Neuronal stem cell (in vitro differentiated cells): ENCODE results near the gene MCCC2.
A peak's percentile ranks its signal among the peaks of the same experiment; 100 is the strongest.

Source experiments
- DNase-seq: peaks from one replicate; pipeline ENCODE4 v3.0.0-alpha.2; 2013; ENCODE audit warnings: low spot score
- H2AFZ ChIP-seq: one replicate; pipeline ENCODE4 v1.6.1; 2013; ENCODE audit warnings: mild to moderate bottlenecking, low read length, inconsistent platforms
- H2AK5ac ChIP-seq: 2 replicates; pipeline ENCODE4 v1.6.1; 2013; ENCODE audit warnings: low read depth, mild to moderate bottlenecking, inconsistent platforms, low read length, moderate library complexity, mixed read lengths
- H2BK120ac ChIP-seq: 2 replicates; pipeline ENCODE4 v1.6.1; 2013; ENCODE audit warnings: low read depth, mild to moderate bottlenecking, inconsistent platforms, low read length, moderate library complexity, mixed read lengths
- H2BK12ac ChIP-seq: one replicate; pipeline ENCODE4 v1.6.1; 2013; ENCODE audit warnings: low read length, inconsistent platforms
- H2BK15ac ChIP-seq: 2 replicates; pipeline ENCODE4 v1.6.1; 2013; ENCODE audit warnings: mild to moderate bottlenecking, low read length, inconsistent platforms, mixed read lengths
- H2BK5ac ChIP-seq: one replicate; pipeline ENCODE4 v1.6.1; 2013; ENCODE audit warnings: inconsistent platforms, mild to moderate bottlenecking, low read length, moderate library complexity
- H3K14ac ChIP-seq: one replicate; pipeline ENCODE4 v1.6.1; 2013; ENCODE audit warnings: low read length, inconsistent platforms
- H3K18ac ChIP-seq: 2 replicates; pipeline ENCODE4 v1.6.1; 2013; ENCODE audit warnings: low read length, inconsistent platforms
- H3K23ac ChIP-seq: 2 replicates; pipeline ENCODE4 v1.6.1; 2013; ENCODE audit warnings: low read depth, mild to moderate bottlenecking, mixed read lengths, low read length, inconsistent platforms; ENCODE audit not compliant: poor library complexity
- H3K27ac ChIP-seq: replicated peaks from 3 replicates; pipeline ENCODE4 v1.5.1; 2013; ENCODE audit warnings: low read length, inconsistent platforms
- H3K27me3 ChIP-seq, 3 experiments: 2 replicates each; pipeline ENCODE4 v1.6.1; 2013; ENCODE audit warnings: low read length in 3 of 3, mild to moderate bottlenecking in 2 of 3, inconsistent platforms in 1 of 3, low read depth in 1 of 3, mixed read lengths in 1 of 3, moderate library complexity in 1 of 3; ENCODE audit not compliant: control insufficient read depth in 3 of 3, insufficient read depth in 3 of 3
- H3K36me3 ChIP-seq, 2 donors: replicated peaks in 1 of 2; 2 replicates each; pipeline ENCODE4 v1.6.1; 2013; ENCODE audit warnings: low read length in 2 of 2; ENCODE audit not compliant: control insufficient read depth in 2 of 2, insufficient read depth in 2 of 2
- H3K4ac ChIP-seq: 2 replicates; pipeline ENCODE4 v1.6.1; 2013; ENCODE audit warnings: inconsistent platforms, mild to moderate bottlenecking, low read length, moderate library complexity
- H3K4me1 ChIP-seq, 2 donors: 1 replicate in 1 of 2; 2 replicates in 1 of 2; pipeline ENCODE4 v1.6.1; 2013; ENCODE audit warnings: low read length in 2 of 2, low read depth in 1 of 2; ENCODE audit not compliant: control insufficient read depth in 2 of 2, insufficient read depth in 1 of 2
- H3K4me2 ChIP-seq: one replicate; pipeline ENCODE4 v1.6.1; 2013; ENCODE audit warnings: mild to moderate bottlenecking, low read length, inconsistent platforms; ENCODE audit not compliant: insufficient read depth, poor library complexity, severe bottlenecking
- H3K4me3 ChIP-seq, 2 donors: 2 replicates each; pipeline ENCODE4 v1.5.1; 2013; ENCODE audit warnings: low read length in 2 of 2, mild to moderate bottlenecking in 2 of 2, inconsistent platforms in 1 of 2, moderate library complexity in 1 of 2
- H3K79me1 ChIP-seq: one replicate; pipeline ENCODE4 v1.6.1; 2013; ENCODE audit warnings: low read depth, mild to moderate bottlenecking, inconsistent platforms, low read length, moderate library complexity
- H3K9ac ChIP-seq: one replicate; pipeline ENCODE4 v1.6.1; 2013; ENCODE audit warnings: mild to moderate bottlenecking, low read depth, low read length, inconsistent platforms; ENCODE audit not compliant: poor library complexity
- H3K9me3 ChIP-seq, 2 donors: replicated peaks in 1 of 2; 2 replicates each; pipeline versions ENCODE3 to v1.6.1; 2013; ENCODE audit warnings: low read length in 2 of 2, mild to moderate bottlenecking in 2 of 2, inconsistent platforms in 1 of 2, low read depth in 1 of 2, mixed read lengths in 1 of 2, moderate library complexity in 1 of 2; ENCODE audit not compliant: control insufficient read depth in 2 of 2, insufficient read depth in 1 of 2
- H4K8ac ChIP-seq: one replicate; pipeline ENCODE4 v1.6.1; 2013; ENCODE audit warnings: low read depth, mild to moderate bottlenecking, inconsistent platforms, low read length, moderate library complexity
- H4K91ac ChIP-seq: one replicate; pipeline ENCODE4 v1.6.1; 2013; ENCODE audit warnings: low read length, low read depth, mild to moderate bottlenecking, inconsistent platforms; ENCODE audit not compliant: poor library complexity
- WGBS, 2 donors: extraction: QIAGEN DNeasy Blood & Tissue Kit; methylation state at CpG; one replicate each; pipeline ENCODE4 v1.1.7; 2013; ENCODE audit warnings: missing lambda C conversion rate in 2 of 2, mixed read lengths in 1 of 2; ENCODE audit not compliant: insufficient read length in 2 of 2, insufficient replicate concordance in 1 of 2; ENCODE audit errors: extremely low coverage in 2 of 2; 5-methylcytosine and 5-hydroxymethylcytosine counted together

Gene MCCC2

DNA sequence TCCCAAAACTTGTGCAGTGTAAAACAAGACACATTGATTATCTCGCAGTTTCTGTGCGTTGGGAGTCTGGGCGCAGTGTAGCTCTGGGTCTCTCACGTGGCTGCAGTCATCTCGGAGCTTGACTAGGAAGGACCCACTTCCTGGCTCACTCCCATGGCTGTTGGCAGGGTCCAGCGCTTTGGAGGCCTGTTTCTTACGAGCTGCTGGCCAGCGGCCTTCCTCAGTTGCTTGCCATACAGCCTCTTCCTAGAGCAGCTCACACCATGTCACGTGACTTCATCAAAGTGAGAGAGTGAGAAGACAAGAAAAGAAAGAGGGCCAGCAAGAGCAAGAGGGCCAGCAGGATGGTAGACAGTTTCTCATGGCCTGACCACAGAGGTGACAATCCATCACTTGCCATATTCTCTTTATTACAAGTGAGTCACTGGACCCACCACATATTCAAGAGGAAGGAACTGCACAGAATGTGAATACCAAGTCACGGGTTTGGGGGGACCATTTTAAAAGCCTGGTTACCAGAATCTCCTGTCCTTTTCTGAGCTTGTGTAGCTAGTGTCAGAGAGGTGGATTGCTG, 36.2 kb downstream of the MCCC2 start:
- no CpG with 5 or more reads among the region's 10 CpGs for WGBS, 2 donors
- H2BK15ac ChIP-seq: no peak overlapping the region
- H3K36me3 ChIP-seq: peaks cover 0 to 3% of the 10 kb centered on the region in 2 donors
- H3K4me1 ChIP-seq: no peaks in the 10 kb centered on the region
- no peak overlapping the region for H2AFZ ChIP-seq
- no peak overlapping the region for H4K8ac ChIP-seq
- H3K23ac ChIP-seq: no peak overlapping the region
- H3K14ac ChIP-seq: no peak overlapping the region
- H3K18ac ChIP-seq: no peak overlapping the region
- H3K4me2 ChIP-seq: no peak overlapping the region
- no peaks in the 10 kb centered on the region for H3K9me3 ChIP-seq
- no peak overlapping the region for H4K91ac ChIP-seq
- no peak overlapping the region for H2BK120ac ChIP-seq
- H3K4me3 ChIP-seq: no peak overlapping the region
- no peak overlapping the region for H3K9ac ChIP-seq
- H3K79me1 ChIP-seq: no peaks in the 10 kb centered on the region
- H2BK5ac ChIP-seq: no peak overlapping the region
- no peak overlapping the region for H3K27ac ChIP-seq
- no peaks in the 10 kb centered on the region for H3K27me3 ChIP-seq
- H3K4ac ChIP-seq: no peak overlapping the region
- DNase-seq: no peak
- H2AK5ac ChIP-seq: no peak overlapping the region
- no peak overlapping the region for H2BK12ac ChIP-seq

DNA sequence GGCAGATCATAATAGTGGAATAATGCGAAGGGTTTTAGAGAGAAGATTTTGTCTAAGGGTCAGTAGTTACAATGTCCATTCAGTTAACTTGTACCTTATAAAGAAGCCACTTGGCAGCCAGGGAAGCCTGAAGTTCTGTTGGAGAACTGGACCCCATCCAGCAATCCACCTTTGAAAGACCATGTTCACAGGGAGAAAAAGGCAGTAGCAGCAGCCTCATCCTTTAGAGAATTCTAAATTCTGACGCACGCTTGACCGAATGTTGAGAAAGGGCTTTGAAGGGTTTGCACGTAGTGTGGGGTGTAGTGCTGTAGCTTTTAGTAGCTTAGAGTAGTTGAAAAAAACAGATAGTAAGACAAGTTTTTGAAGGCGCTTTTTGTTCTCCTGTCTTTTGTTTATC, 42.8 kb downstream of the MCCC2 start:
- Histone ChIP-seq H3K18ac (no peak overlapping the region), H3K36me3 (peaks cover under 1 to 2% of the 10 kb centered on the region in 2 donors), H2BK12ac (no peak overlapping the region), H3K4ac (no peak overlapping the region), H3K27ac (no peak overlapping the region), H3K14ac (no peak overlapping the region), H3K4me1 (peaks cover 1 to 4% of the 10 kb centered on the region in 2 donors), H2BK5ac (no peak overlapping the region), H2AFZ (no peak overlapping the region), H3K23ac (no peak overlapping the region), H4K8ac (no peak overlapping the region), H2BK120ac (no peak overlapping the region), H3K79me1 (no peaks in the 10 kb centered on the region), H3K4me3 (no peak overlapping the region), H2AK5ac (no peak overlapping the region), H2BK15ac (no peak overlapping the region), H3K9ac (no peak overlapping the region), H3K27me3 (no peaks in the 10 kb centered on the region), H4K91ac (no peak overlapping the region), H3K9me3 (no peaks in the 10 kb centered on the region), H3K4me2 (no peak overlapping the region)
- no CpG with 5 or more reads among the region's 6 CpGs for WGBS, 2 donors
- DNase-seq: peak; percentile 4

- H3K9me3 ChIP-seq: no peaks in the 10 kb centered on the region
- no peak overlapping the region for H2BK5ac ChIP-seq
- H3K36me3 ChIP-seq: peaks cover 2 to 4% of the 10 kb centered on the region in 2 donors
- no peak overlapping the region for H3K27ac ChIP-seq
- no peak overlapping the region for H3K4me3 ChIP-seq
- no peak overlapping the region for H2BK12ac ChIP-seq
- H3K14ac ChIP-seq: no peak overlapping the region
- H4K8ac ChIP-seq: no peak overlapping the region
- no peak overlapping the region for H2BK15ac ChIP-seq
- no peak for DNase-seq
- no peak overlapping the region for H3K9ac ChIP-seq
- no CpG with 5 or more reads among the region's 4 CpGs for WGBS, 2 donors
- H3K4me1 ChIP-seq: peaks cover 1 to 4% of the 10 kb centered on the region in 2 donors
- H3K18ac ChIP-seq: no peak overlapping the region
- H2AFZ ChIP-seq: no peak overlapping the region
- no peak overlapping the region for H3K4ac ChIP-seq
- no peaks in the 10 kb centered on the region for H3K79me1 ChIP-seq
- no peak overlapping the region for H4K91ac ChIP-seq
- H3K23ac ChIP-seq: no peak overlapping the region
- no peaks in the 10 kb centered on the region for H3K27me3 ChIP-seq
- no peak overlapping the region for H3K4me2 ChIP-seq
- H2AK5ac ChIP-seq: no peak overlapping the region
- no peak overlapping the region for H2BK120ac ChIP-seq
Measured at GRCh38 chr5:71631070-71631469, 43.9 kb downstream of the MCCC2 start.

DNA sequence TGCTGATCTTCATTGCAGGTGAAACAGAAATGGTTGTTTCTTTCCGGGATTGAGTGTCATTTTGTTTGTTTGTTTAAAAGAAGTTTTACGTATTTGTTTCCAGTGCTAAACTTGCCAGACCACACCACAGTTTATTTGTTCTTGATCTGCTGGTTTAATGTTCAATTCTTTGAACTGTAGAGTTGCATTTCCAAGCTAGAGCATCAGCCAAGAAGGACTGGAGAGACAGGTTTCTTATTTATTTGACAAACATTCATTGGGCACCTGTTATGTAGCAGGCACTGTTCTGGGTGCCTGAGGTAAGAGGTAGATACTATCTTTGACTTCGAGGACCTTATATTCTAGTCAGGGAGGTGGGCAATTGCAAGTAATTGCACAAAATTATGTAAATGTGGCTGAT, 45.0 kb downstream of the MCCC2 start:
- no peak overlapping the region for H3K4me2 ChIP-seq
- no CpG with 5 or more reads among the region's 3 CpGs for WGBS, 2 donors

More for the DNA sequence above, 45.0 kb downstream of the MCCC2 start:
- no peak overlapping the region for H3K4ac ChIP-seq
- no peak for DNase-seq
- no peak overlapping the region for H3K9ac ChIP-seq
- no peak overlapping the region for H2AK5ac ChIP-seq
- H2BK15ac ChIP-seq: no peak overlapping the region
- H3K4me1 ChIP-seq: peaks cover 1 to 4% of the 10 kb centered on the region in 2 donors
- H2BK5ac ChIP-seq: no peak overlapping the region
- H4K91ac ChIP-seq: no peak overlapping the region
- H3K9me3 ChIP-seq: no peaks in the 10 kb centered on the region
- no peaks in the 10 kb centered on the region for H3K27me3 ChIP-seq
- H3K4me3 ChIP-seq: no peak overlapping the region
- no peak overlapping the region for H2BK120ac ChIP-seq
- no peaks in the 10 kb centered on the region for H3K79me1 ChIP-seq
- no peak overlapping the region for H3K27ac ChIP-seq
- H3K14ac ChIP-seq: no peak overlapping the region
- H3K23ac ChIP-seq: no peak overlapping the region
- H2AFZ ChIP-seq: no peak overlapping the region
- H2BK12ac ChIP-seq: no peak overlapping the region
- H4K8ac ChIP-seq: no peak overlapping the region
- H3K18ac ChIP-seq: no peak overlapping the region
- H3K36me3 ChIP-seq: peaks cover 2 to 4% of the 10 kb centered on the region in 2 donors
